Gastrocnemius medialis (tissue), 4 donors: ENCODE results near the gene DNMT1. TPM values are rescaled to one million over a fixed set of nuclear protein-coding genes. Genes with fewer than 3 reads are reported as not detected.
"Not testable (repeated sequence)": the region's sequence is repeated elsewhere in the genome, so short reads cannot be mapped to it uniquely, and the experiment has no call there.

Experiments
- ATAC-seq, 2 donors: fragments of 150-250 bp; one replicate each; pipeline ENCODE4 v1.9.1; 2016
- DNase-seq, 2 donors: peaks; one replicate each; pipeline ENCODE4 v3.0.0-alpha.2; 2019
- H3K27ac ChIP-seq, 4 donors: fragments of 200-600 bp; sonication (generic); 1 replicate in 1 of 4; 2 replicates in 3 of 4; pipeline ENCODE4 v1.5.1; 2016 to 2018; ENCODE audit warnings: mild to moderate bottlenecking in 2 of 4, moderate library complexity in 1 of 4
- H3K27me3 ChIP-seq, 3 donors: fragments of 200-600 bp; sonication (generic) in 2 of 3; 1 replicate in 1 of 3; 2 replicates in 2 of 3; pipeline versions ENCODE4 v1.5.1 to v1.6.0; 2016 to 2019; ENCODE audit warnings: mild to moderate bottlenecking in 1 of 3, moderate library complexity in 1 of 3
- H3K36me3 ChIP-seq, 2 donors: fragments of 200-600 bp; sonication (generic) in 1 of 2; one replicate each; pipeline ENCODE4 v1.5.1; 2017 to 2018
- H3K4me1 ChIP-seq, 2 donors: fragments of 200-600 bp; sonication (generic) in 1 of 2; one replicate each; pipeline ENCODE4 v1.5.1; 2016 to 2017; ENCODE audit warnings: mild to moderate bottlenecking in 2 of 2
- H3K4me3 ChIP-seq, 4 donors: fragments of 200-600 bp; sonication (generic) in 3 of 4; 1 replicate in 1 of 4; 2 replicates in 3 of 4; pipeline ENCODE4 v1.5.1; 2016 to 2019; ENCODE audit warnings: mild to moderate bottlenecking in 2 of 4
- H3K9me3 ChIP-seq, 3 donors: fragments of 200-600 bp; sonication (generic) in 2 of 3; 1 replicate in 1 of 3; 2 replicates in 2 of 3; pipeline ENCODE4 v1.5.1; 2016 to 2019
- POLR2A ChIP-seq, 2 donors: fragments of 450-650 bp; IDR thresholded peaks; one replicate each; pipeline ENCODE4 v1.6.1; 2017; ENCODE audit warnings: antibody characterized with exemption in 2 of 2, mild to moderate bottlenecking in 2 of 2, moderate library complexity in 2 of 2
- in situ Hi-C, 4 donors: fragments of 200-750 bp; cut with MboI; loops; one replicate each; pipeline versions ENCODE4 v1.15.0 to v1.8.0; 2017; ENCODE audit warnings: low sequenced_read_pairs in 4 of 4
- intact Hi-C: fragments of 100-400 bp; cut with DNase I; formaldehyde crosslinking; loops from one replicate; pipeline ENCODE4 v1.15.1; 2023; ENCODE audit warnings: low total_unique reads
- total RNA-seq, 4 donors: library from RNA; depleted of rRNA; stranded (reverse); fragments of >200 nt; gene quantifications; one replicate each; pipeline versions ENCODE4 v1.1.0 to v1.2.3, GENCODE V29; 2016
- TF ChIP-seq, protein P1 (sequence below), 5 experiments: fragments of 450-650 bp in 3 of 5; fragments of 200-600 bp in 2 of 5; sonication (generic) in 2 of 5; IDR thresholded peaks in 4 of 5; conservative IDR thresholded peaks in 1 of 5; 1 replicate in 4 of 5; 2 replicates in 1 of 5; pipeline ENCODE4 v1.5.1; 2016 to 2019; ENCODE audit warnings: antibody characterized with exemption in 5 of 5, mild to moderate bottlenecking in 3 of 5, moderate library complexity in 3 of 5

The DNMT1 gene
- total RNA-seq, 4 donors from 2014 or later, result 11.5 to 43.0 (median 17.7) TPM

DNA sequence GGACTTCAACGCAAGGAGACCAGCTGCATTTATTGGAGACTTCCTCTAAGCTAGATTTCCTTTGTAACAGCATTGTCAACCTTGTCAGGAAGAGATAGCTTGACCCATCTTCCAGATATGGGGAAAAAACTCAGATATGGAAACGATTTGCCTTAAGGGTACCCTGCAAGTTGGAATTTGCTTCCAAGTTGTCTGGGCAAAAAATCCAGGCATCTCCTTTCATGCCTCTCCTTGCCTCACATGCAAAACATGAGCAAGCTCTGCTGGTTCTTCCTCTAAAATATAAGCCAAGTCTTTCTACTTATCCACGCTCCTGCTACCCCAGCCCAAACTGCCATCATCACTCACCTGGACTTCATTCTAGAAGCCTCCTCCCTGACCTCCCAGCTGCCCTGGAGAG lies 6.4 kb upstream of the DNMT1 start:
- no peaks in the 10 kb centered on the region for H3K27me3 ChIP-seq
- no peaks in the 10 kb centered on the region for H3K36me3 ChIP-seq
- in situ Hi-C loops (no loop called here), intact Hi-C loops (no loop called here)
- no peak overlapping the region for H3K27ac ChIP-seq
- H3K4me3 ChIP-seq, result no peak overlapping the region
- DNase-seq (no peak), ATAC-seq (no peak)
- TF ChIP-seq, protein P1, sequence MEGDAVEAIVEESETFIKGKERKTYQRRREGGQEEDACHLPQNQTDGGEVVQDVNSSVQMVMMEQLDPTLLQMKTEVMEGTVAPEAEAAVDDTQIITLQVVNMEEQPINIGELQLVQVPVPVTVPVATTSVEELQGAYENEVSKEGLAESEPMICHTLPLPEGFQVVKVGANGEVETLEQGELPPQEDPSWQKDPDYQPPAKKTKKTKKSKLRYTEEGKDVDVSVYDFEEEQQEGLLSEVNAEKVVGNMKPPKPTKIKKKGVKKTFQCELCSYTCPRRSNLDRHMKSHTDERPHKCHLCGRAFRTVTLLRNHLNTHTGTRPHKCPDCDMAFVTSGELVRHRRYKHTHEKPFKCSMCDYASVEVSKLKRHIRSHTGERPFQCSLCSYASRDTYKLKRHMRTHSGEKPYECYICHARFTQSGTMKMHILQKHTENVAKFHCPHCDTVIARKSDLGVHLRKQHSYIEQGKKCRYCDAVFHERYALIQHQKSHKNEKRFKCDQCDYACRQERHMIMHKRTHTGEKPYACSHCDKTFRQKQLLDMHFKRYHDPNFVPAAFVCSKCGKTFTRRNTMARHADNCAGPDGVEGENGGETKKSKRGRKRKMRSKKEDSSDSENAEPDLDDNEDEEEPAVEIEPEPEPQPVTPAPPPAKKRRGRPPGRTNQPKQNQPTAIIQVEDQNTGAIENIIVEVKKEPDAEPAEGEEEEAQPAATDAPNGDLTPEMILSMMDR (IDR thresholded peaks at IDR 0.05 in 4 of 5, conservative IDR thresholded peaks at IDR 0.05 in 1 of 5), result no peak
- TF ChIP-seq POLR2A (IDR thresholded peaks at IDR 0.05), result no peak
- H3K9me3 ChIP-seq, result no peaks in the 10 kb centered on the region
- H3K4me1 ChIP-seq, result no peaks in the 10 kb centered on the region

DNA sequence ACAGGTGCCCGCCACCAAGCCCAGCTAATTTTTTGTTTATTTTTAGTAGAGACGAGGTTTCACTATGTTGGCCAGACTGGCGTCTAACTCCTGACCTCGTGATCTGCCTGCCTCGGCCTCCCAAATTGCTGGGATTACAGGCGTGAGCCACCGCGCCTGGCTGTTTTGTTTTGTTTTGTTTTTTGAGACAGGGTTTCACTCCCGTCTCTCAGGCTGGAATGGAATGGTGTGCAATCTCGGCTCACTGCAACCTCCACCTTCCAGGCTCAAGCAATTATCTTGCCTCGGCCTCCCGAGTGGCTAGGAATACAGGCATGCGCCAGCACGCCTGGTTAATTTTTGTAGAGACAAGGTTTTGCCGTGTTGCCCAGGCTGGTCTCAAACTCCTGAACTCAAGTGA lies 5.3 kb upstream of the DNMT1 start:
- H3K27me3 ChIP-seq, in situ Hi-C loops, H3K4me3 ChIP-seq, H3K27ac ChIP-seq, H3K9me3 ChIP-seq, ATAC-seq, H3K36me3 ChIP-seq, DNase-seq, H3K4me1 ChIP-seq, intact Hi-C loops: not testable (repeated sequence)

DNA sequence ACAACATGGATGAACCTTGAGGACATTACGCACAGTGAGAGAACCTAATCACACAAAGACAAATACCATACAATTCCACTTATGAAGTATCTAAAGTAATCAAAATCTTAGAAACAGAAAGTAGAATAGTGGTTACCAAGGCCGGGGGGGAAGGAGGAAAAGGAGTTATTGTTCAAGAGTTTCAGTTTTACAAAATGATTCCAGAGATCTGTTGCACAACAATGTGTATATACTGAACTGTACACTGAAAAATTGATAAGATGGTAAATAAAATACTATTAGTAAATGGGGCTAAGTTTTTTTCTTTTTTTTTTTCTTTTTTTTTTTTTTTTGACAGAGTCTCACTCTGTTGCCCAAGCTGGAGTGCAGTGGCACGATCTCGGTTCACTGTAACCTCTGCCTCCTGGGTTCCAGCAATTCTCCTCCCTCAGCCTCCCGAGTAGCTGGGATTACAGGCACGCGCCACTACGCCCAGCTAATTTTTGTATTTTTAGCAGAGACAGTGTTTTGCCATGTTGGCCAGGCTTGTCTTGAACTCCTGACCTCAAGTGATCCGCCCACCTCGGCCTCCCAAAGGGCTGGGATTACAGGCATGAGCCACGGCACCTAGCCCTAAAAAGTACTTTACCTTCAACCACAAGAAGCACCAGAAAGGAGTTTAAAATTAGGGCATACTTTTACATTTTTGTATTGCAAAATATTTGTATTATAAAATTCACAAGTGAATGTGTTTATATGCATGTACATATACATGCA lies 4.3 kb upstream of the DNMT1 start:
- DNase-seq, H3K36me3 ChIP-seq, H3K4me1 ChIP-seq, H3K27ac ChIP-seq, ATAC-seq, in situ Hi-C loops, H3K27me3 ChIP-seq, H3K9me3 ChIP-seq, H3K4me3 ChIP-seq: not testable (repeated sequence)
- intact Hi-C loops, result loop anchor here (10.0 kb wide), 1 partner anchor 84 kb away; the partner anchor contains the start of genes EIF3G and P2RY11

DNA sequence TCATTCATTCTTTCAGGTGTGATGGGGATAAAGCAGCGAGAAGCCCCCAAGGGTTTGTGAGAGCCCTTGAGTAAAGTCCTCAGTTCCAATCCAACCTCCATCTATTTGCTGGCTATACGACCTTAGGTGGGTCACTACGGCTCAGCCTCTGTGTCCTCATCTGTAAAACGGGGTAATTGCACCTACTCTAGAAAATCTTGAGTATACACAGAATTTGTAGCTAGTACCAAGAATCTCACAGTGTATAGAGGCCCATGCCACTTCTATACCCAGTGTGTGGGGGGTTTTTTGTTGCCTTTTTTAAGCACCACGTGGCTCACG lies 406 bp upstream of the DNMT1 start:
- in situ Hi-C loops (no loop called here), intact Hi-C loops (loop anchor here (2.0 to 10.0 kb wide), 2 partner anchors 56 to 80 kb away; partner anchors contain the start of genes EIF3G and P2RY11)
- Histone ChIP-seq H3K9me3 (no peaks in the 10 kb centered on the region), H3K4me1 (peaks cover 11 to 12% of the 10 kb centered on the region in 2 donors), H3K27me3 (no peaks in the 10 kb centered on the region), H3K36me3 (no peaks in the 10 kb centered on the region), H3K4me3 (peak overlapping the region; percentile 77 to 100 (median 86)), H3K27ac (peak overlapping the region in 3 of 4 donors; percentile 77 to 95 (median 91))
- TF ChIP-seq POLR2A (IDR thresholded peaks at IDR 0.05), result no peak
- TF ChIP-seq, protein P1 (IDR thresholded peaks at IDR 0.05 in 4 of 5, conservative IDR thresholded peaks at IDR 0.05 in 1 of 5), result no peak
- DNase-seq (no peak), ATAC-seq (no peak)

DNA sequence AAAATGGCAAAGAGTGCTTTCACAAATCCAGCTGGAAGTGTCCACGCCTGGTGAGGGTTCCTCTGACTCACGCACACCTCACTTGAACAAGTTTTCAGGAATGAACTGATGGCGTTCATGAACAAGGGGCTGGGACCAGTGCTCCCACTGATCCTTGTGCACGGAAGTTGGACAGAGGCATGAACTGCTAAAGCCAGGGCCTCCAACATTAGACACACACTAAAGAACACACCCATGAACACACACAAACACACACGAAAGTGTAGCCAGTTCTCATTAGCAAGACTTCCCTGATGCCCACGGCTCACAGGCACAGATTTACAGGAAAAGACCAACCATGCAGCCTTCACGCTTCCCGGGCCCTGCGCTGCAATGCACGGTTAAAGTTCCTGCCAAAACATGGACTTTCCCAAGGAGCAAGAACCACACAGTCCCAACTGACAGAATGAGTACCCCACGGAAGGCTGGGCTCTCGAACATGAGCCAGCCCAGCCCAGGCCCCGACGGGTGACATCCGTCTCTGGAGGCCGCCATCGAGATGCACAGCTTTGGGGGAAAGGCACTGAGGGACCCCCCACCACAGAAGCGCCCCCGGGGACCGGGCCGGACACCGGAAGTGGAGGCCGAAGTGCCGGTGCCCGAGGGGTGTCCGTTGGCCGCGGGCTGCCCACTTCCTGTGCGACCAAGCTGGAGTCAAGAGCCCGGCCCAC lies 808 bp downstream of the DNMT1 start:
- ATAC-seq, result peak; percentile 33 to 58
- H3K27ac ChIP-seq, result peak overlapping the region; percentile 77 to 95 (median 86)
- TF ChIP-seq, protein P1 (IDR thresholded peaks at IDR 0.05 in 4 of 5, conservative IDR thresholded peaks at IDR 0.05 in 1 of 5), result no peak
- no peak for TF ChIP-seq POLR2A (IDR thresholded peaks at IDR 0.05)
- in situ Hi-C loops, result no loop called here
- no peaks in the 10 kb centered on the region for H3K27me3 ChIP-seq
- no peak for DNase-seq
- H3K4me3 ChIP-seq, result peak overlapping the region; percentile 77 to 100 (median 86)
- H3K4me1 ChIP-seq, result peaks cover 11 to 12% of the 10 kb centered on the region in 2 donors
- H3K9me3 ChIP-seq, result no peaks in the 10 kb centered on the region
- intact Hi-C loops, result loop anchor here (2.0 to 10.0 kb wide), 3 partner anchors 33 to 79 kb away; partner anchors contain the start of genes EIF3G and P2RY11
- H3K36me3 ChIP-seq, result no peaks in the 10 kb centered on the region
